GM18909 (cell line): ENCODE data around the gene SYNJ2.
A peak's percentile ranks its signal among the peaks of the same experiment; 100 is the strongest.

Experiments used
- ATAC-seq: cut with Tn5 transposase; IDR thresholded peaks from one replicate; pipeline ENCODE4 v1.9.1; 2021; ENCODE audit warnings: mild to moderate bottlenecking; ENCODE audit not compliant: unreplicated experiment, poor library complexity

Gene SYNJ2

GRCh38 chr6:158069800-158070195 is 88.1 kb downstream of the SYNJ2 start:
- ATAC-seq = no peak

GRCh38 chr6:158070513-158070912 is 88.8 kb downstream of the SYNJ2 start:
- no peak for ATAC-seq

DNA sequence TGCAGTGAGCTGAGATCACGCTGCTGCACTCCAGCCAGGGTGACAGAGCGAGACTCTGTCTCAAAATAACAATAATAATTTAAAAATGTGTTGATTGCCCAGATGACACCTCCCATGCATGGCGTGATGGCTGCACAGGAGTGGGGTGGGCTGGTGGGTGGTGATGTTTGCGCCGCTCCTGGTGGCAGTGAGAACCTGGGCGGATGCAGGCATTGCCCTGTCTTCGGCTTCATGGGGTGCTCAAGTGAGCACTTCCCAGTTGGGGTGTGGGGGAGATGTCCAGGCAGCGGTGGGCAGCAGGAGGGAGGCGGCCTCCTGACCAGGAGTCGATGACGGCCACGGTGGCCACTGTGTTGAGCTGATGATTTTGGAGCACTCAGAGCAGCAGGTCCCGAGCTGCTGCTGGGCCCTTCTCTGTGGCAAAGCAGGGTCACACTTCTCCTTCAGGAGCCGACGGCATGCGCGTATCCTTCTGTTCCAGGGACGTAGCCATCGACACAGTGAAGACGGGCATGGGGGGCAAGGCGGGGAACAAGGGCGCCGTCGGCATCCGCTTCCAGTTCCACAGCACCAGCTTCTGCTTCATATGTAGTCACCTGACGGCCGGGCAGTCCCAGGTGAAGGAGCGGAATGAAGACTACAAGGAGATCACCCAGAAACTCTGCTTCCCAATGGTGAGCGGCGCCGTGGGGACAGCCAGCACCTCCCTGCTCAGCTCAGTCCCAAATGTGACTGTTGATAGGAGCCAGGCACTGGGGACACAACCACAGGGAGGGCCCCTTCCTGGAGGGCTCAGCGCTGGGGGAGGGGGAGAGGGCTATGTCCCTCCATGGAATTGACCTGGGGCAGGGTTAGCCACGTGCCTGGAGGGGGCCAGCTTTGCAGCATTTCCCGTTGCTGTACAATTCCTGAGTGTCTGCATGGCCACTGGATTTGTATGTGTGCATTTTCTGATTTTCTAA is 89.7 kb downstream of the SYNJ2 start:
- ATAC-seq = no peak

- ATAC-seq = no peak
These were observed 90.5 kb downstream of the SYNJ2 start for GRCh38 chr6:158072083-158072721.

DNA sequence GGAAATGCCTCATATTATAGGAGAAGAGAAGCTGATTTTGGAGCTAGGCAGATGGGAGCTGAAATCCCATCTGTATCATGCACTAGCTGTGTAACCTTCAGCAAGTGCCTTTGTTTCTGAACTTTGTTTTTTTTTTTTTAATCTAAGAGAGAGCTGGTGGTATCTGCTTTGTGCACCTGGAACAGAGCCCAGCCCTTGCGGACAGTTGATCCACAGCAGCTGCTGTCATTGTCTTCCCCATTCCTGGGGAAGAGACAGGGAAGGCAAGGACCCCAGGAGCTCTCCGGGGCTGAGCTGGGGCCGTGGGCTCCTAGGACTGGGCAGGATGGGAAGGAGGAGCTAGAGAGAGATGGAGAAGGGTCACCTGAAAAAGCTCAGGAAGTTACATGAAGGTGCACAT is 92.1 kb downstream of the SYNJ2 start:
- ATAC-seq = no peak

- no peak for ATAC-seq
These were observed 94.9 kb downstream of the SYNJ2 start for GRCh38 chr6:158076548-158076947.

GRCh38 chr6:158077676-158078075 is 96.0 kb downstream of the SYNJ2 start:
- no peak for ATAC-seq

GRCh38 chr6:158078320-158078719 is 96.7 kb downstream of the SYNJ2 start:
- ATAC-seq = no peak

GRCh38 chr6:158080849-158081656 is 99.4 kb downstream of the SYNJ2 start:
- ATAC-seq = no peak

- ATAC-seq = no peak
These were observed 99.9 kb downstream of the SYNJ2 start for GRCh38 chr6:158081657-158081935.

- ATAC-seq = no peak
These were observed 102.0 kb downstream of the SYNJ2 start for GRCh38 chr6:158083455-158084325.

GRCh38 chr6:158085261-158086053 is 103.8 kb downstream of the SYNJ2 start:
- no peak for ATAC-seq

DNA sequence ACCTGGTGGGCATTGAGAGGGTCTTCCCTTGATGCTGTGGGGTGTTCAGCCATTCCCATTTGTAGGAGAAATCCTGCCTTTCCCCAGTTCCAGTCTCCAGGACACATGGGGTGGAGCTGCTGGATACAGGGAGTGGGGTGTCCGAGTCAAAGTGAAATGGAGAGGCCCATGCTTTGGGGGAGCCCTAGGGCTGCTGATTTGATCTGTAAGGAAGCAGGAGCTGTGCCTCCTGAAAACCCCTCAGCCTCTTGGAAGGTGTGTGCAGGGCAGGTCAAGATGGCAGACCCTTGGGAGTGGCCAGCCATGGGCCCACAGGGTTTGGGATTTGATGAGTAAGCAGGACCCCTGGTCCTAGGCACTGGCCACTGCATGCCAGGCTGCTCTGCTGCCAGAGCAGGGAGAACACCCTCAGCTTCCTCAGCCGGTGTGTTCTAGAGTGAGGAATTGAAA is 104.4 kb downstream of the SYNJ2 start:
- no peak for ATAC-seq

- peak; percentile 63 for ATAC-seq
These were observed 105.0 kb downstream of the SYNJ2 start for GRCh38 chr6:158086504-158087223.

DNA sequence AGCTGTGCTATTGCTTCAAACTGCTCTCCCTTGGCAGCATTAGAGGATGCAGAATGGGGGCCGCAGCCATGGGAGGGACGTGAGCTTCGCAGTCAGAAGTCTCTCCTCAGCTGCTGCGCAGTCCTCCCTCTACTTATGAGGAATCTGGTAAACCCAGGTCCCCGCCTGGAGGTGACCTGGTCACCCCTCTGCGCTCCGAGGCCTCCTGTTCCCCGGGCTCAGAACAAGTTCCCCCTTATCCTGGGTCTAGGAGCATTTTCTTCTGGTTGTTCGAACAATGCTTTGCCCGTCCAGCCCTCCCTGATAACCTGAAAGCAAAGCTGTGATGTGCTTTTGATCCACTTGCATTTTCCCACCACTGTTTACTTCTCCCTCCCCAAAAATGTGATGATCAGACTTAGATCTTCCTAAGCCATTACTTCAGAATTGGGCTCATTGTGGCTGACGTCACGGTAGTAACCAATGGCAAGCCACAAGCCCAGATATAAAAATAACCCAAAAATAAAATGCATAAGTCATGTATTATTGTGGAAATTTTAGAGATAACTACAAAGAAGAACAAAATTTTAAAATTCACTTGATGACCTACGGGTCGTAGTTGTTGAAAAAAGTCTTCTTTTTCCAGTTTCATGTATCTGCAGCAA is 105.7 kb downstream of the SYNJ2 start:
- ATAC-seq = no peak

- no peak for ATAC-seq
These were observed 111.1 kb downstream of the SYNJ2 start for GRCh38 chr6:158092806-158093205.

GRCh38 chr6:158095031-158095430 is 113.4 kb downstream of the SYNJ2 start:
- ATAC-seq = no peak

- no peak for ATAC-seq
These were observed 114.0 kb downstream of the SYNJ2 start for GRCh38 chr6:158095671-158096070.
